GM12865 (cell line): Measurements from ENCODE around the gene CCDC85B.

Experiments used
- DNase-seq: peaks from one replicate; pipeline ENCODE4 v3.0.0; 2010; ENCODE audit warnings: low read depth
- H3K4me3 ChIP-seq: 2 replicates; pipeline ENCODE4 v1.5.1; 2011; ENCODE audit warnings: mild to moderate bottlenecking, low read depth, low read length, control low read depth
- TF ChIP-seq, protein P1 (sequence below): IDR thresholded peaks from 2 replicates; pipeline ENCODE4 v1.5.1; 2011; ENCODE audit warnings: low read length, control low read depth, low read depth, inconsistent platforms; ENCODE audit not compliant: insufficient read depth; ENCODE audit errors: missing control alignments

CCDC85B gene

GRCh38 chr11:65917434-65918210 lies 27.1 kb downstream of the CCDC85B start:
- TF ChIP-seq, protein P1, sequence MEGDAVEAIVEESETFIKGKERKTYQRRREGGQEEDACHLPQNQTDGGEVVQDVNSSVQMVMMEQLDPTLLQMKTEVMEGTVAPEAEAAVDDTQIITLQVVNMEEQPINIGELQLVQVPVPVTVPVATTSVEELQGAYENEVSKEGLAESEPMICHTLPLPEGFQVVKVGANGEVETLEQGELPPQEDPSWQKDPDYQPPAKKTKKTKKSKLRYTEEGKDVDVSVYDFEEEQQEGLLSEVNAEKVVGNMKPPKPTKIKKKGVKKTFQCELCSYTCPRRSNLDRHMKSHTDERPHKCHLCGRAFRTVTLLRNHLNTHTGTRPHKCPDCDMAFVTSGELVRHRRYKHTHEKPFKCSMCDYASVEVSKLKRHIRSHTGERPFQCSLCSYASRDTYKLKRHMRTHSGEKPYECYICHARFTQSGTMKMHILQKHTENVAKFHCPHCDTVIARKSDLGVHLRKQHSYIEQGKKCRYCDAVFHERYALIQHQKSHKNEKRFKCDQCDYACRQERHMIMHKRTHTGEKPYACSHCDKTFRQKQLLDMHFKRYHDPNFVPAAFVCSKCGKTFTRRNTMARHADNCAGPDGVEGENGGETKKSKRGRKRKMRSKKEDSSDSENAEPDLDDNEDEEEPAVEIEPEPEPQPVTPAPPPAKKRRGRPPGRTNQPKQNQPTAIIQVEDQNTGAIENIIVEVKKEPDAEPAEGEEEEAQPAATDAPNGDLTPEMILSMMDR: no peak
- peak overlapping the region; percentile 92 for H3K4me3 ChIP-seq
- no peak for DNase-seq

DNA sequence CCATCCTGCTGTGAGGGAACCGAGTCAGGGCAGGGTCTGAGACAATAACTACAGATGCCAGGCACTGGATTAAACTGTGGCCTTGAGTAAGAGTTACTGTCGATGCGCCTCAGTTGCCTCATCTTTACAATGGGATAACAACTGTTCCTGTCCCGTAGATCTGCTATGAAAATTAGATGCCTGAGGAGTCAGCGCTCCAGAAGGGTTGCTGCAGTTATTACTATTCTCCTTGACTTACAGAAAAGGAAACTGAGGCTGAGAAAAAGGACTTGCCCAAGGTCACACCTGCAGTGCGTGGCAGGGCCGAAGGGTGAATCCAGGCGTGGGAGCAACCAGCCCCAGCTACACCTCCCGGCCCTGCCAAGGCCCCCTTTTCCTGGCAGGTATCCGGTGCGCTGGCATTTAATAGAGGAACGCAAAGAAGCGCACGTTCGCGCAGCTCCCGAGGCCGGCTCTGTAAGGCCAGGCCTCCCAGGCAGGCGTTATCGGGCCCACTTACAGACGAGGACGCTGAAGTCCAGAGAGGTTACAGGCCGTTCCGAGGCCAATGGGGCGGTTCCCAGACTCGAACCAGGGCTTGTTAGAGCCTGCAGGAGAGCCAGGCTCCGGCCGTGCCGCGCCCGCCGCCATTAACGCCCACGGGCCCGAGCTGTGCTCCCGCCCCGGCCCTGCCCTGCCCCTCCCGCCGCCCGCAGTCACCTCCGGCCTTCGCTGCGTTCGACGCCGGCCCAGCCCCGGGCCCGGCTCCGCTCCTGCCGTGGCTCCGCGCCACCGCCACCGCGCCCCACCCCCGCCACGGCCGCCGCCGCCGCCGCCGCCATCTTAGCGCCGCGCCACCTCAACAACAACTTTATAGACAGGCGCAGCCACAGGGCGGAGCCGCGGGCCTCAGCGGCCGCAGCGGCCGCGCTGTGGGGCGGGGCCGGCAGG lies 28.0 kb downstream of the CCDC85B start, which contains the start of gene C11orf68:
Gene C11orf68, minus strand, starts transcription at position 852 of the 930 bp plus-strand sequence. Its CDS starts 31 bp downstream, at position 821.
- DNase-seq: peak; percentile 57
- H3K4me3 ChIP-seq: peak within 1 kb of the TSS; percentile 92
- TF ChIP-seq, protein P1: no peak

DNA sequence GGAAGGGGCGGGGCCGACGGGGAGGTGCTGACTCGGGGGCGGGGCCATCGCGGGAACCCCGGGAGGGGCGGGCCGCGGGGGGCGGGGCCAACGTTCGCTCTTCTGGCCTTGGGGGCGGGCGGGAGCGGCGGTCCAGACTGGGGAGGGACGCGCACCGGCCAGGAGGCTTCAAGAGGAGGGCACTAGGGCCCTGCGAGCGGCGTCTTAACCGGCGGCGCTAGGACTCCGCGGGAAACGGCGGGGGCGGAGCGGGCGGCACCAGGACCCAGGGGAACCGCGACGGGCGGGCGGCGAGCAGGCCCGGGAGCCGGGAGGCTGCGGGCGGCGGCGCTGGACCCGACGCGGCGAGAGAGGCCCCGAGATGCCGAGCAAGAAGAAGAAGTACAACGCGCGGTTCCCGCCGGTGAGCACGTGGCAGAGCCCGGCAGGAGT lies 28.7 kb downstream of the CCDC85B start, which contains the start of gene DRAP1:
Gene DRAP1, plus strand, starts transcription at position 286 of the 432 bp plus-strand sequence. Its CDS starts 76 bp downstream, at position 362.
- H3K4me3 ChIP-seq: peak within 1 kb of the TSS; percentile 92
- TF ChIP-seq, protein P1: no peak
- peak; percentile 99 for DNase-seq

GRCh38 chr11:65919573-65920371 lies 29.3 kb downstream of the CCDC85B start:
- TF ChIP-seq, protein P1: no peak
- DNase-seq: peak; percentile 56
- H3K4me3 ChIP-seq: peak overlapping the region; percentile 80

DNA sequence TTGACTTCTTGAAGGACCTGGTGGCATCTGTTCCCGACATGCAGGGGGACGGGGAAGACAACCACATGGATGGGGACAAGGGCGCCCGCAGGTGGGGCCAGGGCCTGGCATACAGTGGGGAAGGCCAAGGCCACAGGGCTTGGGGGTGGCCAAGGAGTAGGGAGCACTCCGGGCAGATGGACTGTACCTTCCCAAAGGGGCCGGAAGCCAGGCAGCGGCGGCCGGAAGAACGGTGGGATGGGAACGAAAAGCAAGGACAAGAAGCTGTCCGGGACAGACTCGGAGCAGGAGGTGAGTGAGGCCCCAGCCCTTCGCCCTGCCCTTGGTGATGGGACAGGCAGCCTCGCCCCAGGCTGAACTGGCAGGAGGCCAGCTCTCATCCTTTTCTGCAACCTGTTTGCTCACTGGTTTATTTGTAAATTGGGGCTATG lies 29.9 kb downstream of the CCDC85B start:
- peak overlapping the region; percentile 80 for H3K4me3 ChIP-seq
- TF ChIP-seq, protein P1: no peak
- no peak for DNase-seq

DNA sequence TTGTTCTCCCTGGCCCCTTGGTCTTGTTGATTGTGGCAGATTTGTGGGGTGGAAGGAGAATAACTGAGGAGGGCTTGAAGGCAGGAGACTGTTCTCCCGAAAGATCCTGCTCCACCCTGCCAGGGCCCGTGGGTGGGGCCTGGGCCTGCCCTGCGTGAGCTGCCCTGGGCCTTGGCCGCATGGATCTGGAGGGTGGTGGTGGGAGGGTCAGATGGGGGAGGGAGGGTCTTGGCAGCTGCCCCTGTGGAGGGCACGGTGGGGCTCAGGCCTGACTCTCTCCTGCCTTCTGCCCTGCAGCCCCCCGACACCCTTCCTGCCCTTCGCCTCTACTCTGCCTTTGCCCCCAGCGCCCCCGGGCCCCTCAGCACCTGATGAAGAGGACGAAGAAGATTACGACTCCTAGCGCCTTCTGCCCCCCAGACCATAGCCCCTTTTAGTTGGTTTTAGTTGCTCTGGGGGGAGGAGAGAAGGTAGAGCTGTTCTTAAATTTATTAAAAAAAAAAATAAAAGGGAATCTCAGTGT lies 30.6 kb downstream of the CCDC85B start:
- DNase-seq: no peak
- TF ChIP-seq, protein P1: no peak
- H3K4me3 ChIP-seq: no peak overlapping the region
